Measurements from ENCODE around the gene PTPRO. TPM values are rescaled to one million over a fixed set of nuclear protein-coding genes. Genes with fewer than 3 reads are reported as not detected.

PTPRO gene
- 0.74 TPM for total RNA-seq (ENCODE audit: unreplicated experiment)
- long read RNA-seq = 0 reads

DNA sequence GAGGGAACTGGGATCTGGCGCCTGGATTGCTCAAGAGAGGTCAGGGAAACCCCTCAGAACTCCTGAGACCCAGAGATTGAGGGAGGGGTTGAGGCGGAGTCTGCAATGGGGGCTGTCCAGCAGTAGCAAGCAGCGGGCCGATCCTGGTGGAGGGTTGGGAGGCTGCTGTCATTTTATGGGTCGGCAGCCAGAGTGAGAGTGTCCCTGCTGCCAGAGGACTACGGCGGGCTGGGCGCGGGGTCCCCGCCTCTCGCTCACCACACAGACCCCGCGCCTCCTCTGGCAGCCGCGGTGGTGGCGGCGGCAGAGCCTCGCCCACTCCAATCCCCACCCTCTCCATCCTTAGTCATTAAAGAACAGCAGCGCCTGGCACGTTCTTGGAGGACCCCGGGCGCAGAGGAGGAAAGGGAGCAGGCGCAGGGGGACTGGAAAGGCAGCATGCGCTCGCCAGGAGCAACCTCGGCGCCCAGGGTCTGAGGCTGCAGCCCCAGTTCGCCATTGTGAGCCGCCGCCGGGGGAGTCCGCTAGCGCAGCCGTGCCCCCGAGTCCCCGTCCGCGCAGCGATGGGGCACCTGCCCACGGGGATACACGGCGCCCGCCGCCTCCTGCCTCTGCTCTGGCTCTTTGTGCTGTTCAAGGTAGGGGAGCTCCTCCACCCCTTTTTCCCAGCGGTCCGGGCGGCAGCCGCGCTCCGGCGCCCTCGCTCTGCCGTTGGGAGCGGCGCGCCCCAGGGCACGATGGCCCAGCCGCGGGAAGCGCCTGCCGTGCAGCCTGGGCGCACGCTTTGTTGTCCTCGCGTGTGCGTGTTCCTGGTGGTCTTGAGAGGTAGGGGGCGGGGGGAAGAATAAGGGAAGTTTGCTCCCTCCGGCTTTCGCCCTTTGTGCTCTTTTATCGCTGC, at the start of gene PTPRO:
PTPRO (plus strand) TSS at position 345 of the 898 bp plus-strand sequence.
- Mint-ChIP-seq H3K4me1 (ENCODE audit: unreplicated experiment) (peaks cover 10% of the 10 kb centered on the region), H3K9me3 (ENCODE audit: unreplicated experiment) (no peaks in the 10 kb centered on the region), H3K27me3 (ENCODE audit: unreplicated experiment) (peaks cover 3% of the 10 kb centered on the region), H3K36me3 (ENCODE audit: low read depth, unreplicated experiment) (no peaks in the 10 kb centered on the region), H3K27ac (ENCODE audit: unreplicated experiment) (no peak within 1 kb of the TSS), H3K4me3 (ENCODE audit: unreplicated experiment) (peak within 1 kb of the TSS; percentile 88)
- peak; percentile 31 for DNase-seq (ENCODE audit: low spot score)
- TF ChIP-seq, protein P1, sequence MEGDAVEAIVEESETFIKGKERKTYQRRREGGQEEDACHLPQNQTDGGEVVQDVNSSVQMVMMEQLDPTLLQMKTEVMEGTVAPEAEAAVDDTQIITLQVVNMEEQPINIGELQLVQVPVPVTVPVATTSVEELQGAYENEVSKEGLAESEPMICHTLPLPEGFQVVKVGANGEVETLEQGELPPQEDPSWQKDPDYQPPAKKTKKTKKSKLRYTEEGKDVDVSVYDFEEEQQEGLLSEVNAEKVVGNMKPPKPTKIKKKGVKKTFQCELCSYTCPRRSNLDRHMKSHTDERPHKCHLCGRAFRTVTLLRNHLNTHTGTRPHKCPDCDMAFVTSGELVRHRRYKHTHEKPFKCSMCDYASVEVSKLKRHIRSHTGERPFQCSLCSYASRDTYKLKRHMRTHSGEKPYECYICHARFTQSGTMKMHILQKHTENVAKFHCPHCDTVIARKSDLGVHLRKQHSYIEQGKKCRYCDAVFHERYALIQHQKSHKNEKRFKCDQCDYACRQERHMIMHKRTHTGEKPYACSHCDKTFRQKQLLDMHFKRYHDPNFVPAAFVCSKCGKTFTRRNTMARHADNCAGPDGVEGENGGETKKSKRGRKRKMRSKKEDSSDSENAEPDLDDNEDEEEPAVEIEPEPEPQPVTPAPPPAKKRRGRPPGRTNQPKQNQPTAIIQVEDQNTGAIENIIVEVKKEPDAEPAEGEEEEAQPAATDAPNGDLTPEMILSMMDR (IDR thresholded peaks at IDR 0.05; ENCODE audit: unreplicated experiment) = no peak

DNA sequence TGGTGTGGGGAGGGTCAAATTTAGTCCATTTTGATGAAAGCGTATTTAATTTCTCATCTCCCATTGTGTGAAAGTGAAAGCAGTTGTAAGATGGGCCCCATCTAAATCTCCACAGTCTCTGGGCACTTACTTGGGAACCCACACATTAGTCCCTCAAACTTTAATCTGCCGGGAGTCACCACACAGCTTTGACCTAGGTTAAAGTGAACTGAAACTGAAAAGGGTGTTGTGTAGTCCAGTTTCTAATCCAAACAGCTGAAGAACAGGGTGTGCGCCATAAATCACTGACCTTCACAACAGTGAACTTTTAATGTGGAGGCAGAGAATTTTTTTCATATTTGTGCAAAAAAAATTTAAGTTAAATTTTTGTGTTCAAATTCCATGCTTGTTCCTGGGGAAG, 48.4 kb upstream of the PTPRO start:
- H3K27ac Mint-ChIP-seq (ENCODE audit: unreplicated experiment) = no peak overlapping the region
- no peaks in the 10 kb centered on the region for H3K27me3 Mint-ChIP-seq (ENCODE audit: unreplicated experiment)
- peaks cover 7% of the 10 kb centered on the region for H3K4me1 Mint-ChIP-seq (ENCODE audit: unreplicated experiment)
- DNase-seq (ENCODE audit: low spot score) = no peak
- no peaks in the 10 kb centered on the region for H3K36me3 Mint-ChIP-seq (ENCODE audit: low read depth, unreplicated experiment)
- TF ChIP-seq, protein P1 (IDR thresholded peaks at IDR 0.05; ENCODE audit: unreplicated experiment) = no peak
- no peak overlapping the region for H3K4me3 Mint-ChIP-seq (ENCODE audit: unreplicated experiment)
- H3K9me3 Mint-ChIP-seq (ENCODE audit: unreplicated experiment) = no peaks in the 10 kb centered on the region

DNA sequence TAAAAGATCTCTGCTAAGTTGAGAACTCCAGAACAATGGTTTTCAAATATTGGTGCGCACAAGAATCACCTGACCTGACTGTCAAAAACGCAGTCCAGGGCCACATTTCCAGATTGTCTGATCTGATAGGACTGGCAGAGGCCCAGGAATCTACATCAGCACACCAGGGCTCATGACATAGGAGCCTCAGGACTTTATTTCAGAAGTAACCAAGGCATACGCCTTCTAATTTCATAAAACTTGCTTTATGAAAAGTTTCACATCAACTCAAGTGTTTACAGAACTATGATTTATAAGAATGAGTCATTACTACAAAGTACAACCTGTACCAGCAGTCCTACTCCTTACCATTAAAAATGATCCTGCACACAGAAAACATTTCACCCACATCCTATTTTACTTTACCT, 47.7 kb upstream of the PTPRO start:
- Mint-ChIP-seq H3K36me3 (ENCODE audit: low read depth, unreplicated experiment) (no peaks in the 10 kb centered on the region), H3K4me1 (ENCODE audit: unreplicated experiment) (peaks cover 7% of the 10 kb centered on the region)
- TF ChIP-seq, protein P1 (IDR thresholded peaks at IDR 0.05; ENCODE audit: unreplicated experiment) = no peak

GRCh38 chr12:15276088-15276698, 46.1 kb upstream of the PTPRO start:
- Mint-ChIP-seq H3K4me1 (ENCODE audit: unreplicated experiment) (no peaks in the 10 kb centered on the region), H3K9me3 (ENCODE audit: unreplicated experiment) (no peaks in the 10 kb centered on the region), H3K27me3 (ENCODE audit: unreplicated experiment) (peaks cover 2% of the 10 kb centered on the region), H3K4me3 (ENCODE audit: unreplicated experiment) (no peak overlapping the region), H3K36me3 (ENCODE audit: low read depth, unreplicated experiment) (no peaks in the 10 kb centered on the region), H3K27ac (ENCODE audit: unreplicated experiment) (no peak overlapping the region)
- DNase-seq (ENCODE audit: low spot score) = peak; percentile 56
- TF ChIP-seq, protein P1 (IDR thresholded peaks at IDR 0.05; ENCODE audit: unreplicated experiment) = peak; percentile 95

More for the DNA sequence above, 47.7 kb upstream of the PTPRO start:
- no peak overlapping the region for H3K4me3 Mint-ChIP-seq (ENCODE audit: unreplicated experiment)
- no peak for DNase-seq (ENCODE audit: low spot score)
- no peaks in the 10 kb centered on the region for H3K9me3 Mint-ChIP-seq (ENCODE audit: unreplicated experiment)
- H3K27ac Mint-ChIP-seq (ENCODE audit: unreplicated experiment) = no peak overlapping the region
- H3K27me3 Mint-ChIP-seq (ENCODE audit: unreplicated experiment) = no peaks in the 10 kb centered on the region

Measured in endothelial cell (in vitro differentiated cells).